Stimulated activated CD8-positive, alpha-beta memory T cell treated with anti-CD3 and anti-CD28 coated beads, Interleukin-4, amount 100 ng/mL, for 24 hours (primary cell): Measurements from ENCODE around the gene CIAPIN1.
"Not testable (repeated sequence)": the region's sequence is repeated elsewhere in the genome, so short reads cannot be mapped to it uniquely, and the experiment has no call there.

Experiments used
- DNase-seq: peaks from one replicate; pipeline ENCODE4 v3.0.0-alpha.2; 2020; ENCODE audit warnings: low read depth

The CIAPIN1 gene

DNA sequence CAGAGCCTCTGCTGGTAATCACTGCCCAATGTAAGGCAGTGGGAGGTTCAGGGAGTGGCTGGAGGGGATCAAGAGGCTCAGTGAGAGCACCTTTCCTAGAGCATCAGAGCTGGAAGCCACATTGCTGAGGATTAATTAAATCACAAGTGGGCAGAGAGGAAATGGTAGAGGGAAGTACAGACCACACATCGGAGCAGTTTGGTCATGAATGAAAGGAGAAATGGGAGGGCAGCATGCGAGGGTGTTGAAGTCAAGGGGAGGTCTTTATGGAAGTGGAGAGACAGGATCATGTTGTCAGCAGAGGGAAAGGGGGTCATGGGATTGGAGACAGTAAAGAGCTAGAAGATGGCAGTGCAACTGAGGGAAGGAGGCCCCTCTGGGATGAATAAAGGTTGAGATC is 40.3 kb downstream of the CIAPIN1 start:
- no peak for DNase-seq

DNA sequence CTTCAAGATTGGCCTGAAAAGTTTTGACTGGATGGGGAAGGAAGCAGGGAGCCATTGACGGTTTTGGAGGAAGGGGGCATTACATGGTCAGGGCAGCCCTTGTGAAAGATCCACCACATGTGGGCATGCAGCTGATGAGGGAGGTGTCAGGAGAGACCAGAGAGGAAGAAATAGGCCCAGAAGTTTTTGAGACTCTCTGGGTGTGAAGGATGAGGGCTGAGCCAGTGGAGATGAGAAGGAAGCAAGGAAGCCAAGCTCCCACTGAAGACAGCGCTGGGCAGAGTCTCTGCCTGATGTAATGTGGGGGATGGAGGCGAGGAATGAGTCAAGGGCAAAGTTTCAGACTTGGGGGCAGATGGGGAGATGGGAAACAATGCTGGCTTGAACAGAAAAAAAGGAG is 42.1 kb downstream of the CIAPIN1 start:
- no peak for DNase-seq

DNA sequence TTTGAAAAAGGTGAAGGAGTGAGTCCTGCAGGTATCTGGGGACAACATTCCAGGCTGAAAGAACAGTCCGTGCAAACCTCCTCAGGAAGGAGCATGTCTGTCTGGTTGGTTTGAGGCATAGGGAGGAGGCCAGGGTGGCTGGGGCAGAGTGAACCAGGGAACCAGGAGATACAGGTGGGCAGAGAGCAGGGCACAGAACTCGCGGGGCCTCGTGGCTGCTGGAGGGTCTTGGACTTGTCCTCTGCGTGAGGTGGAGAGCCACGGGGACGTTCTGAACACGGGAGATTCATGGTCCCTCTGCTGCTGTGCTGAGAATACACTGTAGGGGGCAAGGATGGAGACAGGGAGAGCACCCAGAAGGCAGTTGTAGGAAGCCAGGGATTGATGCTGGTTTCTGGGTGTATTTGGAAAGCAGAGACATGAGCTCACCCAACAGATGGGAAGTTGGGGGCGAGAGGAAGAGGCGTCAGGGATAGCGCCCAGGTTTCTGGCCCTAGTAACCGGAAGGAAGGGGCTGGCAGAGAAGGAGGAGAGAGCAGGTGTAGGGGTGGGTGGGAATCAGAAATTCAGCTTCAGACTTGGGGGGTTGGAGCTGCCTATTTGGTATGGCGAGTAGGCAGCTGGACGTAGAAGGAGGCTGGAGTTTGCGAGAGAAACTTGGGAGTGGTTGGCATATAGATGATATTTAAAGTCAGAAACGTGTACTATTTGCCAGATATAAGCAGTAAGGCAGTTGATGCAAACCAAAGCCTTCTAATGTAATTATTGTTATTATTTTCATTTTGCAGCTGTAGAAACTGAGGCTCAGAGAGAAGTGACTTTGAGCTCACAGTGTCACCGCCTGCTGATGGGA is 43.0 kb downstream of the CIAPIN1 start, which contains the start of gene CCL17:
CCL17 (plus strand) TSS at position 803 of the 853 bp plus-strand sequence. CDS start 9,166 bp downstream, outside the sequence.
- DNase-seq: no peak

DNA sequence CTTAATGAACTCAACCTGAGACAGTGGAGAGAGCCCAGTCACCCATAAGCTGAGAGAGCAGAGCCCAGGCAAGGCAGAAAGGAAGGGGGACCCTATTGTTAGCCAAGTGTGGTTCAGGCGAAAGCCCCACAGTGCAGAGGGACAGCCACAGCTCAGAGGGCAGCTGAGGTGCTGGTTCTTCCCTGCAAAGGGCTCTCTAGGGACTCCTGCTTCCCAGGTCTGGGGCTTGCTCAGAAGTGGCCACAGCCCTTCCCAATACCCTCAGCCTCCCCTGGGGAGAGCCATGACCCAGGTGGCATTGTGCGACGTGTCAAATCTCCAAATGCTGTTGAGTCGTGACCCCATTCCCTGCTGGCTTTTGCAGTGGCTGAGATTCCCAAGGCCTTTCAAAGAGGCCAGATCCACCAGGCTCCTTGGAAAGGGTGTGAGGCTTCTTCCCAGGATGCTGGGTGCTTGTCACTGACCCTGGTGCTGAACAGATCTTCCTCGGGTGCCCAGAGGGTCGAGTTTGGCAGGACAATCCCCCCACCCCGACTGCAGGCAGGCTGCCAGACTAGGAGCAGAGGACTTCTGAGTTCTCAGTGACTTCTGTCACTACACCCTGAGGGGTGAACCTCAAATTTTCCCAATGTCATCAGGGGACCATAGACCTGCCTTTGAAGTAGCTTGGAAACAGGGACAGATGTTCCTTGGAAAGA is 45.1 kb downstream of the CIAPIN1 start:
- no peak for DNase-seq

DNA sequence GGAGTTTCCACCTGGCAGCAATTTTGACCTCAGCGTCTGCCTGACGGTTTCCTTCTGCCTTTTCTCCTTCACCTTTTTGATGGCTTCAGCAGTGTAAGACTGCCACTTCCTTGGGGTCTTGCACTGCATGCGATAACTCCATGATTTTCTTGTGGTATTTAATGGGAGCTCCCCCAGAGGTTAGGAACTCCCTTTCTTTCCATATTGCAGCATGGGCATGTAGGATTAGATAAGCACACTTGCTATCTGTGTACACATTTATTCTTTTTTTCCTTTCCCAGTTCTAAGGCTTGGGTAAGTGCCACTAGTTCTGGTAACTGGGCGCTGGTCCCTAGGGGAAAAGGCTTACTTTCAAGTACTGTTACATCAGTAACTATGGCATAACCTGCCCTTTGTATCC is 49.7 kb downstream of the CIAPIN1 start:
- not testable (repeated sequence) for DNase-seq

DNA sequence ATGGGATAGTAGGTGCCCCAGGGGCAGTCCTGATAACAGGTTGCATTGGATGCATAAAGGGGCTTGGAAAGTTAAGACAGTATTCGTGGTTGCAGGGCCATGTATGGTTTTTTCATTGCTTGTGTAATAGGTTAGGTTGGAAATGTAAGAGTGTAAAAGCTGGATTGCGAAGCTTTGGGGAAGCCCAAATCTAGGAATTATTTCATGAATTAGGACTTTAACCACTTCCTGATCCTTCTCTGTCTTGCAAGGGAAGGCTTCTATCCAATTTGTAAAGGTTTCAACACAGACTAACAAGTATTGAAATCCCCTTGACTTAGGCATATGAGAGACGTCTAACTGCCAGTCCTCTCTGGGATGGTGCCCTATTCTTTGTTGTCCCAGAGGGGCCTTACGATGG is 50.4 kb downstream of the CIAPIN1 start:
- DNase-seq: no peak

DNA sequence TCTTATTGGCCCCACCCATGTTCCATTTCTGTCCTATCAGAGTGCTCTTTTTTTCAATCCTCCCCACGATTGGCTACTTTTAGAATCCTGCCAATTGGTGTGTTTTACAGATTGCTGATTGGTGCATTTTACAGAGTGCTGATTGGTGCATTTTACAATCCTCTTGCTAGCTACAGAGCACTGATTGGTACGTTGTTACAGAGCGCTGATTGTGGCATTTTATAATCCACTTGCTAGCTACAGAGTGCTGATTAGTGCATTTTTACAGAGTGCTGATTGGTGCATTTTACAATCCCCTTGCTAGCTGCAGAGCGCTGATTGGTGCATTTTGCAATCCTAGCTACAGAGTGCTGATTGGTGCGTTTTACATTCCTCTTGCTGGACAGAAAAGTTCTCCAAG is 52.2 kb downstream of the CIAPIN1 start:
- DNase-seq: no peak

DNA sequence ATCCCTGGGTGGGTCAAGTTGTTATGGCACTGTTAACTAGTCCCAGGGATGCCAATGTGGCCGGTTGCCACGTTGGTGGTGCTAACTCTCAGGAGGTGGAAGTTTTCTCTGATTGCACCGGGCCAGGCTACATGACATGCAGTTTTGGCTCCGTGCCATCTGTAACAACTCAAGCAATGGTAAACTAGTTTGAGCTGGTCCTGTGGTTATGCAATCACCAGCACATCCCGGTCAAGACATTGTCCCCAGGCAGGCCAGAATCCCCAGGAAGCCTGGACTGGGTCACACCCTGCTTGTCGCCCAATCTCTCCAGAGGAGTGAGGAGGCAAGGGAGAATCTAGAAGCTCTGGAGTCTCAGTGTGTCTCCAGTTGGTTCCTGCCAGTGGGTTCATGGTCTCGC is 52.7 kb downstream of the CIAPIN1 start:
- DNase-seq: no peak

DNA sequence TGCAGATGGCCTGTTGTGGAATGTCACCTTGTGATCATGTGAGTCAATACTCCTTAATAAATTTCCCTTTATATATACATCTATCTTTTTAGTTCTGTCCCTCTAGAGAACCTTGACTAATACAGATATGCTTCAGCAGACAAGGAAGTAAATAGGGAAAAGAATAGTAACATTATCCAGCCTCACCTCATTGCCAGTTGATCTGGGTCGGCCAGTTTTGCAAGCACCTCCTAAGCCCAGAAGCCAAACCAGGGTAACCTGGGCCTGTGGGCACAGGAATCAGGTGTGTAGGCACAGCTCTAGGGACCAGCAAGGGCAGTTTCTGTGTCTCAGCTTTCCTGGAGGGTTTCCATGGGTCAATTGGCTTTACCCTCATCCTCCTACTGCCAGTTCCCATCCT is 54.5 kb downstream of the CIAPIN1 start:
- DNase-seq: no peak

DNA sequence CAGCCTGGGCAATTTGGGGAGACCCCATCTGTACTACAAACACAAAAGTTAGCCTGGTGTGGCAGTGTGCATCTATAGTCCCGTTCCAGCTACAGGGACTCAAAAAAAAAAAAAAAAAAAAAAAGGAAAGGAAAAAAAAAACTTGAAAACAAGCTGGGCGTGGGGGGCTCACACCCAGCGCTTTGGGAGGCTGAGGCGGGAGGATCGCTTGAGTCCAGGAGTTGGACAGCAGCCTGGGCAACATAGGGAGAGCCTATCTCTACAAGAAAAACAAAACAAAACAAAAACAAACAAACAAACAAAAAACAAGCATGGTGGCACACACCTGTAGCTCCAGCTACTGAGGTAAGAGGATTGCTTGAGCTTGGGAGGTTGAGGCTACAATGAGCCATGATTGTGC is 55.5 kb downstream of the CIAPIN1 start:
- no peak for DNase-seq

DNA sequence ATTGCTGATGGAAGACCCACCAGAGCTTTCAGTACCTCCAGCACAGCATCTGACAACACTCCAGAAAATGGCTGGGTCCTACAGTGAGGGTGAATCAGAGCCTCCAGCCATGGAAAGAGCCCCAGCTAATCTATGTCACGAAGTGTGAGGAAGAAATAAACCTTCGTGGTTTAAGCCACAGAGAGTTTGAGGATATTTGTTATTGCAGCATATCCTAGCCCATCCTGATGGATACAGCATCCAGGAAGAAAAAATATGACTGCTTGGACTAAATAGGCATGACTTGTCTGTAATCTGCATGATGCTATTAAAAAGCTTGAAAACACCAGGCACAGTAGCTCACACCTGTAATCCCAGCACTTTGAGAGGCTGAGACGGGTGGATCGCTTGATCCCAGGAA is 55.9 kb downstream of the CIAPIN1 start:
- DNase-seq: no peak

DNA sequence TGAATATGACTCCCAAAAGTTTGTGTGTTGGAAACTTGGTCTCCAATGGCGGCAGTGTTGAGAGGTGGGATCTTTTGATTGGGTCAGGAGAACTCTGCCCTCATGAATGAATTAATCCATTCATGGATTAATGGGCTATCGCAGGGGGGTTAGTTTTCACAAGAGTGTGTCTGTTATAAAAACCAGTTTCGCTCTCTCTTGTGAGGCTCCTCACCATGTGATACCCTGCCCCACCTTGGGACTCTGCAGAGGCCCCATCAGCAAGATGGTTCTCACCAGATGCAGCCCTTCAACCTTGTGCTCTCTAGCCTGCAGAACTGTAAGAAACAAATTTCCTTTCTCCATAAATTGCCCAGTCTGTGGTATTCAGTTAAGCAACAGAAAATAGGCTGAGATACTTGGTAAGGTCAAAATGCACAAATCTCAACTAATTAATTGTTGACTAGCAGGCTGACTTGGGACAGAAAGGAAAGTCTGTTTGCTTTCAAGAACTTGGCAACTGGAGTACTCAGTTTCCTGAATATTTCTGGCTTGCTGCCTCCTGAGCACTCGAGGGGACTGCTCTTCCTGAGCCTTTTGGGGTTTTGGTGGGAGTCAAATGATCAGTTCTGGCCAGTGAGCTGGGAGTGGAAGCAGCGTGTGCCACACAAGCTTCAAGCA is 56.4 kb downstream of the CIAPIN1 start:
- no peak for DNase-seq

DNA sequence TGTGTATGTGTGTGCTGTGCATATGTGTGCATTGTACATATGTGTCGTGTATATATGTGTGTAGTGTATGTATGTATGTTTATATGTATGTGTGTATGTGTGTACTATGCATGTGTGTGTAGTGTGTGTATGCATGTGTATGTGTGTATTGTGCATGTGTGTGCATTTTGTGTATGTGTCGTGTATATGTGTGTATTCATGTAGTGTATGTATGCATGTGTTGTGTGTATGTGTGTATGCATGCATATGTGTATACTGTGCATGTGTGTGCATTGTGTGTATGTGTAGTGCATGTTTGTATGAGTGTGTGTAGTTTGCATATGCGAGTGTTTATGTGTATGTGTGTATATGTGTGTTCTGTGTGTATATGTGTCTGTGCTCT is 58.1 kb downstream of the CIAPIN1 start:
- DNase-seq: no peak

DNA sequence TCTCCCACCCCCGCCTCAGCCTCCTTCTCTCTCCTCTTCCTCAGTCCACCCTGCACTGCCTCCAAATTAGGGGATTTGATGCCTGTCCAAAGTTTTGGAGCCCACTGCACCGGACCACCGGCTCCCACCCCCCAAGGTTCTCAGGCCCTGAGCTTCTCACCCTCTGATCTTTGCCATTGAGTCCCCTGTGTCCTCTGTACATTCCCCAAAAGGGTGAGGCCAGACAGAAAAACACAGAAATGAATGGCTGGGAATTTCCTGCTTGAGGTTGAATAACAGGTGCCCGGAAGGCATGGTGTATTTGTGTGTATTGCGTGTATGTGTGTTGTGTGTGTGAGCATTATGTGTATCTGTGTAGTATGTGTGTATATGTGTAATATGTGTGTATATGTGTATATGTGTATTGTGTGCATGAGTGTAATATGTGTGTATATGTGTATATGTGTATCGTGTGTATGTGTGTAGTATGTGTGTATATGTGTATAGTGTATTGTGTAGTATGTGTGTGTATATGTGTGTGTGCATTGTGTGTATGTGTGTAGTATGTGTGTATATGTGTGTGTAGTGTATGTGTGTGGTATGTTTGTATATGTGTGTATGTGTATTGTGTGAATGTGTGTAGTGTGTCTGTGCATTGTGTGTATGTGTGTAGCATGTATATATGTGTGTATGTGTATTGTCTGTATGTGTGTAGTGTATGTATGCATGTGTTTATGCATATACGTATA is 58.7 kb downstream of the CIAPIN1 start:
- no peak for DNase-seq

DNA sequence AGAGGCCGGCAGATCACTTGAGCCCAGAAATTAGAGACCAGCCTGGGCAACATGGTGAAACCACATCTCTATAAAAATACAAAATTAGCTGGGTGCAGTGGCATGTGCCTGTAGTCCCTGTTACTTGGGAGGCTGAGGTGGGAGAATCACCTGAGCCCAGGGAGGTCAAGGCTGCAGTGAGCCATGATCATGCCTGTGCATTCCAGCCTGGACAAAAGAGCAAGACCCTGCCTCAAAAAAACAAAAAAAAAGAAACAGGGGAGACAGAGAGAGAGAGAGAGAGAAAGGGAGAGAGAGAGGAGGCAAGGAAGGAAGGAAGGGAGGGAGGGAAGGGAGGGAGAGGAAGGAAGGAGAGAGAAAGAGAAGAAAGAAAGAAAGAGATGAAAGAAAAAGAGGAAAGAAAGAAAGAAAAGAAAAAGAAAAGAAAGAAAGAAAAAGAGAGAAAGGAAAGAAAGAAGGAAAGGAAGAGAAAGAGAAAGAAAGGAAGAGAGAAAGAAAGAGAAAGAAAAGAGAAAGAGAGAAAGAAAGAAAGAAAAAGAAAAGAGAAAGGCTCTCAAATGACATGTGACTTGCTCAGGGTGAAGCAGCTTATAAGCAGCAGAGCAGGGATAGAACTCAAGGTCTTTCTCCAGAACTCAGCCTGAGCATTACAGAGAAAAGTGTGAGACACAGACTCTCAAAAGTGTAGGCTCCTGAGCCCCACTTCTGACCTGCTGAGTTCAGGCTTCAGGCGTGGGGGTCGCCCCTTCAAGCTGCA is 59.4 kb downstream of the CIAPIN1 start:
- no peak for DNase-seq

DNA sequence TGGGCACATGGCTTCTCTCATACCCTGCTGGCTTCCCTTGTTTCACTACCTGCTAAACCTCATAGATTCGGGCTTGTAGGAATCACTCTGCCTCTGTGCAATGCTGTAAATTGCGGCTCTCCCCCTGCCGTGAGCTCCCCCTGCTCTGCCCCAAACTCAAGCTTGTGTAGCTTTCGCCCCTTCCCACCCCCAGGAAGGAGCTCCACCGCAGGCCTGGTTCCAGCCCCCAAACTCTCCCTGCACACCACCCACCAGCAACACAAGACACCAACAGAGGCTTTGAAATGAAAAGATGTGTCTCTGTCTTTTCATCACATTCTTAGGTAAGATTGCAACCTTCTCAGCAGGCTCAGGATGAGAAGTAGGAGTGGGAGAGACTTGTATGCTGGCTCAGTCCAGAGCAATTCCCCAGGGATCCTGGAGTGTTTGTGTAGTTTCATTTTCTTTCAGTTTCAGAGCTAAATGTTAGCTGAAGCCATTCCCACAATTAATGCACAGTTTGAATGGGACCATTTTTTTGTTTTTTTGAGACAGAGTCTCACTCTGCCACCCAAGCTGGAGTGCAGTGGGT is 60.7 kb downstream of the CIAPIN1 start:
- DNase-seq: no peak

DNA sequence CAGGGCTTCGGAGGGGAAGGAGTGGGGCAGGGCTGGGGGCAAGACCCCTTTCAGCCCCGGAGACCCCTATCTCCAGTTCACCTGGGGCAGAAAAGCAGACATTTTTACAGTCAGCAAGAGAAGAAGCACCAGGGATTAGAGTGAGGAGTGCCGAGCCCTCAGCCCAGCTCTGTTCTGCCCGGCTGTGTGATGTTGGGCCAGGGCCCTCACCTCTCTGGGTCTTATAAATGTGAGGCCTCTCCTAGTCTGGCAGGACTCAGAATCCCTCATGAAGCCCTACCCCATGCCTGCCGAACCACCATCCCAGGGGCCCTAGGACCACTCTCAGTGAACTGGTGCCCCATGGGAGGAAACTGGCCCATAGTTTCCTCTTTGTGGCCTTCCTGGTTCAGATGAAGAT is 62.1 kb downstream of the CIAPIN1 start:
- no peak for DNase-seq

DNA sequence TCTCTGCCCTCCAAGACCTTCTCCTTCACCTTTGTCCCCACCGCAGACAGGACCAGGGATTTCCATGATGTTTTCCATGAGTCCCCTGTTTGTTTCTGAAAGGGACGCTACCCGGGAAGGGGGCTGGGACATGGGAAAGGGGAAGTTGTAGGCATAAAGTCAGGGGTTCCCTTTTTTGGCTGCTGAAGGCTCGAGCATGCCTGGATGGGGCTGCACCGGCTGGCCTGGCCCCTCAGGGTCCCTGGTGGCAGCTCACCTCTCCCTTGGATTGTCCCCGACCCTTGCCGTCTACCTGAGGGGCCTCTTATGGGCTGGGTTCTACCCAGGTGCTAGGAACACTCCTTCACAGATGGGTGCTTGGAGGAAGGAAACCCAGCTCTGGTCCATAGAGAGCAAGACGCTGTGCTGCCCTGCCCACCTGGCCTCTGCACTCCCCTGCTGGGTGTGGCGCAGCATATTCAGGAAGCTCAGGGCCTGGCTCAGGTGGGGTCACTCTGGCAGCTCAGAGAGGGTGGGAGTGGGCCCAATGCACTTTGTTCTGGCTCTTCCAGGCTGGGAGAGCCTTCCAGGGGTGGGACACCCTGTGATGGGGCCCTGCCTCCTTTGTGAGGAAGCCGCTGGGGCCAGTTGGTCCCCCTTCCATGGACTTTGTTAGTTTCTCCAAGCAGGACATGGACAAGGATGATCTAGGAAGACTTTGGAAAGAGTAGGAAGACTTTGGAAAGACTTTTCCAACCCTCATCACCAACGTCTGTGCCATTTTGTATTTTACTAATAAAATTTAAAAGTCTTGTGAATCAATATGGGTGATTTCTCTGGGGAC is 62.7 kb downstream of the CIAPIN1 start:
- no peak for DNase-seq

DNA sequence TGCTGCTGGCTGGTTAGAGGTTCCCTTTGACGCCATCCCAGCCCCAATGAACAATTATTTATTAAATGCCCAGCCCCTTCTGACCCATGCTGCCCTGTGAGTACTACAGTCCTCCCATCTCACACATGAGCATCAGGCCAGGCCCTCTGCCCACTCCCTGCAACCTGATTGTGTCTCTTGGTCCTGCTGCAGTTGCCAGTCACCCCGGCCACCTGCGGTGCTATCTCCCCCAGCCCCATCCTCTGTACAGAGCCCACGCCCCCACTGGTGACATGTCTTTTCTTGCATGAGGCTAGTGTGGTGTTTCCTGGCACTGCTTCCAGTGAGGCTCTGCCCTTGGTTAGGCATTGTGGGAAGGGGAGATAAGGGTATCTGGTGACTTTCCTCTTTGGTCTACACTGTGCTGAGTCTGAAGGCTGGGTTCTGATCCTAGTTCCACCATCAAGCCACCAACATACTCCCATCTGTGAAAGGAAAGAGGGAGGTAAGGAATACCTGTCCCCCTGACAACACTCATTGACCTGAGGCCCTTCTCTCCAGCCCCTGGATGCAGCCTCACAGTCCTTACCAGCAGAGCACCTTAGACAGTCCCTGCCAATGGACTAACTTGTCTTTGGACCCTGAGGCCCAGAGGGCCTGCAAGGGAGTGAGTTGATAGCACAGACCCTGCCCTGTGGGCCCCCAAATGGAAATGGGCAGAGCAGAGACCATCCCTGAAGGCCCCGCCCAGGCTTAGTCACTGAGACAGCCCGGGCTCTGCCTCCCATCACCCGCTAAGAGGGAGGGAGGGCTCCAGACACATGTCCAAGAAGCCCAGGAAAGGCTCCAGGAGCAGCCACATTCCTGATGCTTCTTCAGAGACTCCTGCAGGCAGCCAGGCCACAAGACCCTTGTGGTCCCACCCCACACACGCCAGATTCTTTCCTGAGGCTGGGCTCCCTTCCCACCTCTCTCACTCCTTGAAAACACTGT is 63.6 kb downstream of the CIAPIN1 start:
- no peak for DNase-seq
